Measurements from ENCODE around the gene PDXDC1. TPM values are rescaled to one million over a fixed set of nuclear protein-coding genes. Genes with fewer than 3 reads are reported as not detected.
"Not testable (repeated sequence)": the region's sequence is repeated elsewhere in the genome, so short reads cannot be mapped to it uniquely, and the experiment has no call there.

The PDXDC1 gene
- total RNA-seq, 1 experiment from 2014 or later: 58.4 TPM

GRCh38 chr16:15093955-15094827 lies 119.4 kb downstream of the PDXDC1 start, which contains the start of gene RRN3:
TSS of gene RRN3 (minus strand) at chr16:15094272. CDS start at chr16:15094233, 39 bp downstream.
- H3K27ac ChIP-seq (ENCODE audit: low read length); H3K27me3 ChIP-seq (ENCODE audit: low read length); H4K20me1 ChIP-seq (ENCODE audit: insufficient read depth, low read depth, low read length); H3K9me3 ChIP-seq (ENCODE audit: low read length); H3K36me3 ChIP-seq (ENCODE audit: insufficient read depth, low read length); H3K9me2 ChIP-seq (replicated peaks; ENCODE audit: insufficient read depth, low read length): not testable (repeated sequence)
- peaks cover 12% of the 10 kb centered on the region for H3K4me1 ChIP-seq (ENCODE audit: low read length)
- peak within 1 kb of the TSS; percentile 95 for H3K4me2 ChIP-seq (ENCODE audit: low read depth, low read length, poor library complexity, severe bottlenecking)
- H3K4me3 ChIP-seq (ENCODE audit: low read length): peak within 1 kb of the TSS; percentile 81
- H2AFZ ChIP-seq (ENCODE audit: low read length): peak within 1 kb of the TSS; percentile 88; the same call in 1 of the 2 replicates
- peaks cover 25% of the 10 kb centered on the region for H3K79me2 ChIP-seq (ENCODE audit: low read length)
- H3K9ac ChIP-seq (ENCODE audit: low read length): peak within 1 kb of the TSS; percentile 89
- peak; percentile 96 for DNase-seq

GRCh38 chr16:15096583-15096972 lies 121.8 kb downstream of the PDXDC1 start:
- not testable (repeated sequence) for H3K9ac ChIP-seq (ENCODE audit: low read length); DNase-seq; H4K20me1 ChIP-seq (ENCODE audit: insufficient read depth, low read depth, low read length); H3K9me3 ChIP-seq (ENCODE audit: low read length); H2AFZ ChIP-seq (ENCODE audit: low read length); H3K9me2 ChIP-seq (replicated peaks; ENCODE audit: insufficient read depth, low read length); H3K36me3 ChIP-seq (ENCODE audit: insufficient read depth, low read length); H3K4me3 ChIP-seq (ENCODE audit: low read length); H3K4me2 ChIP-seq (ENCODE audit: low read depth, low read length, poor library complexity, severe bottlenecking); H3K27me3 ChIP-seq (ENCODE audit: low read length); H3K27ac ChIP-seq (ENCODE audit: low read length)
- Histone ChIP-seq H3K79me2 (ENCODE audit: low read length) (peaks cover 18% of the 10 kb centered on the region), H3K4me1 (ENCODE audit: low read length) (peaks cover 12% of the 10 kb centered on the region)

- not testable (repeated sequence) for H3K9ac ChIP-seq (ENCODE audit: low read length); H4K20me1 ChIP-seq (ENCODE audit: insufficient read depth, low read depth, low read length); H3K9me2 ChIP-seq (replicated peaks; ENCODE audit: insufficient read depth, low read length); H3K27ac ChIP-seq (ENCODE audit: low read length); H3K9me3 ChIP-seq (ENCODE audit: low read length); H3K36me3 ChIP-seq (ENCODE audit: insufficient read depth, low read length); H2AFZ ChIP-seq (ENCODE audit: low read length); H3K79me2 ChIP-seq (ENCODE audit: low read length); DNase-seq; H3K4me1 ChIP-seq (ENCODE audit: low read length); H3K4me2 ChIP-seq (ENCODE audit: low read depth, low read length, poor library complexity, severe bottlenecking); H3K27me3 ChIP-seq (ENCODE audit: low read length); H3K4me3 ChIP-seq (ENCODE audit: low read length)
Measured at GRCh38 chr16:15099366-15099909, 124.6 kb downstream of the PDXDC1 start.

DNA sequence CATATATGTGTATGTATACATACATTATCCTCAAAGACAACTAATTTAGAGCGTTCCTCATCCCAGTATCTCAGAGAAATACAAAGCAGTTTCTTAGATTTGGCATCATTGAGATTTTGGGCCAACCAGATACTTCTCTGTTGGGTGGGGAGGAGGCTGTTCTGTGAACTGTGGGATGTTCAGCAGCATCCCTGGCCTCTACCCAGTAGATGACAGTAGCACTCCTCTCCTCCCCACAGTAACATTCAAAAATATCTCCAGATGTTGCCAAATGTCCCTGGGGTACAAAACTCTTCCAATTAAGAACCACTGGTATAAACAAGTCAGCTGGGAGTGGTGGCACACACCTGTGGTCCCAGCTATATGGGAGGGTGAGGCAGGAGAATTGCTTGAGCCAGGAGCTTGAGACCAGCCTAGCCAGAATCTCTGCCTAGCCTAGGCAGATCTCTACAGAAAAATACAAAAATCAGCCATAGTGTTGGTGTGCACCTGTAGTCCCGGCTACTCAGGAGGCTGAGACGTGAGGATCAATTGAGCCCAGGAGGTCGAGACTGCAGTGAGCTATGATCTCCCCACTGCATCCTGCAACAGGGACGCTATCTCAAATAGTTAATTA lies 125.7 kb downstream of the PDXDC1 start:
- H3K36me3 ChIP-seq (ENCODE audit: insufficient read depth, low read length); H3K9me3 ChIP-seq (ENCODE audit: low read length); H3K27ac ChIP-seq (ENCODE audit: low read length); H3K27me3 ChIP-seq (ENCODE audit: low read length); H3K4me3 ChIP-seq (ENCODE audit: low read length); H3K9ac ChIP-seq (ENCODE audit: low read length); H3K9me2 ChIP-seq (replicated peaks; ENCODE audit: insufficient read depth, low read length); H3K79me2 ChIP-seq (ENCODE audit: low read length); H3K4me1 ChIP-seq (ENCODE audit: low read length); DNase-seq; H4K20me1 ChIP-seq (ENCODE audit: insufficient read depth, low read depth, low read length); H2AFZ ChIP-seq (ENCODE audit: low read length); H3K4me2 ChIP-seq (ENCODE audit: low read depth, low read length, poor library complexity, severe bottlenecking): not testable (repeated sequence)

- not testable (repeated sequence) for H3K9ac ChIP-seq (ENCODE audit: low read length); H3K4me2 ChIP-seq (ENCODE audit: low read depth, low read length, poor library complexity, severe bottlenecking); DNase-seq; H3K27me3 ChIP-seq (ENCODE audit: low read length); H3K79me2 ChIP-seq (ENCODE audit: low read length); H4K20me1 ChIP-seq (ENCODE audit: insufficient read depth, low read depth, low read length); H2AFZ ChIP-seq (ENCODE audit: low read length); H3K4me3 ChIP-seq (ENCODE audit: low read length); H3K36me3 ChIP-seq (ENCODE audit: insufficient read depth, low read length); H3K9me2 ChIP-seq (replicated peaks; ENCODE audit: insufficient read depth, low read length); H3K9me3 ChIP-seq (ENCODE audit: low read length); H3K27ac ChIP-seq (ENCODE audit: low read length); H3K4me1 ChIP-seq (ENCODE audit: low read length)
Measured at GRCh38 chr16:15127641-15128425, 153.0 kb downstream of the PDXDC1 start.

GRCh38 chr16:15130256-15130932 lies 155.6 kb downstream of the PDXDC1 start:
- H2AFZ ChIP-seq (ENCODE audit: low read length); H3K79me2 ChIP-seq (ENCODE audit: low read length); DNase-seq; H3K27ac ChIP-seq (ENCODE audit: low read length); H3K36me3 ChIP-seq (ENCODE audit: insufficient read depth, low read length); H3K4me3 ChIP-seq (ENCODE audit: low read length); H3K4me1 ChIP-seq (ENCODE audit: low read length); H3K9ac ChIP-seq (ENCODE audit: low read length); H3K27me3 ChIP-seq (ENCODE audit: low read length); H3K4me2 ChIP-seq (ENCODE audit: low read depth, low read length, poor library complexity, severe bottlenecking); H4K20me1 ChIP-seq (ENCODE audit: insufficient read depth, low read depth, low read length); H3K9me2 ChIP-seq (replicated peaks; ENCODE audit: insufficient read depth, low read length); H3K9me3 ChIP-seq (ENCODE audit: low read length): not testable (repeated sequence)

DNA sequence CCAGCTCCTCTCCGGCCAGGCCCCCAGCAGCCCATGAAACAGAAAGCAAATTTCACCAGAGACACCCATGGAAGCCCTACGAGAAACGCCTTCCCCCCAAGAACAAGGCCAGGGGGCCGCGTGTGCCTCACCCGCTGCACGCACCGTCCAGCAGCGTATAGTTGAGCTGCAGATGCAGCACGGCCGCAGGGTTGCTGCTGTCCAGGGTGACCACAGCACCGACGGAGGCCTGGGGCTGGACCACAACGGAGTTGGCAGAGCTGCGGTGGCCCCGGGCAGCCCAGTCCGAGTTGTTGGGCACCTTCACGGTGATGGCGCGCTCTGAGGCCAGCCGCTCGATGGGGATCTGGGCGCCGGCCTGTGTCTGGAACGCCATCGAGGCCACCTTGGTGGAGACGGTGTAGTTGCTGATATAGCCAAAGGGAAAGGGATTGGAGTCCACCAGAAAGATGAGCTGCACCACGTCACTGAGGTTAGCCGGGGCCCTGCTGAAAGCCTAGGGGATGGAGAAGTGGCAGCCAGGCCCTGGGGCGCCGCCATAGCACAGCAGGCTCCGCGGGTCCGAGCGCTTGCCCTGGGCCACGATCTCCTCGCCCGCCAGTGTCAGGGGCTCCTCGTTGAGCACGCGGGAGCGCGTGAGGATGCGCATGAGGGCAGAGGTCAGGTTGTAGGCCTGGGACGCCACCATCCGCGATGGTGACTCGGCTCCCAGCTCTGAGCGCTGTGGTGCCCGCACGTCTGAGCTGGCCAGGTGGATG lies 156.3 kb downstream of the PDXDC1 start:
- not testable (repeated sequence) for H4K20me1 ChIP-seq (ENCODE audit: insufficient read depth, low read depth, low read length); H3K27me3 ChIP-seq (ENCODE audit: low read length); H3K9me3 ChIP-seq (ENCODE audit: low read length); H3K4me2 ChIP-seq (ENCODE audit: low read depth, low read length, poor library complexity, severe bottlenecking); H3K27ac ChIP-seq (ENCODE audit: low read length); H3K4me3 ChIP-seq (ENCODE audit: low read length); H3K36me3 ChIP-seq (ENCODE audit: insufficient read depth, low read length); H2AFZ ChIP-seq (ENCODE audit: low read length); H3K4me1 ChIP-seq (ENCODE audit: low read length); DNase-seq; H3K9ac ChIP-seq (ENCODE audit: low read length); H3K79me2 ChIP-seq (ENCODE audit: low read length); H3K9me2 ChIP-seq (replicated peaks; ENCODE audit: insufficient read depth, low read length)

All from Karpas-422 (cell line).